GM12891 (cell line): ENCODE results near the gene TIAL1.

Experiments
- POLR2AphosphoS5 ChIP-seq: IDR thresholded peaks from 2 replicates; pipeline ENCODE4 v1.6.1; 2011; ENCODE audit warnings: low read depth, low read length, control low read depth
- POU2F2 ChIP-seq: IDR thresholded peaks from 2 replicates; pipeline ENCODE4 v1.6.1; 2011; ENCODE audit warnings: low read depth, mild to moderate bottlenecking, control low read depth, low read length, moderate library complexity
- SPI1 ChIP-seq: IDR thresholded peaks from 2 replicates; pipeline ENCODE4 v1.6.1; 2011; ENCODE audit warnings: low read depth, low read length, control low read depth
- TAF1 ChIP-seq: IDR thresholded peaks from 2 replicates; pipeline ENCODE4 v1.6.1; 2011; ENCODE audit warnings: low read depth, low read length, control low read depth

GRCh38 chr10:119625570-119626280 is 29.0 kb upstream of the TIAL1 start:
- TF ChIP-seq POLR2AphosphoS5 (no peak), SPI1 (no peak), POU2F2 (no peak), TAF1 (no peak)
